Right lobe of liver (tissue), 6 donors: ENCODE measurements around the gene CERS6. TPM values are rescaled to one million over a fixed set of nuclear protein-coding genes. Genes with fewer than 3 reads are reported as not detected.
"Not testable (repeated sequence)": the region's sequence is repeated elsewhere in the genome, so short reads cannot be mapped to it uniquely, and the experiment has no call there.

Experiments used
- ATAC-seq, 4 donors: fragments of 200-7000 bp; cut with Tn5 transposase; one replicate each; pipeline ENCODE4 v1.9.1; 2020; ENCODE audit warnings: mild to moderate bottlenecking in 4 of 4, moderate library complexity in 4 of 4
- DNase-seq, 3 donors: peaks; one replicate each; pipeline ENCODE4 v3.0.0-alpha.2; 2020
- H3K27ac ChIP-seq, 3 donors: fragments of 200-600 bp; one replicate each; pipeline ENCODE4 v1.8.0; 2022
- H3K27me3 ChIP-seq, 2 donors: fragments of 200-600 bp; one replicate each; pipeline ENCODE4 v1.8.0; 2022
- H3K36me3 ChIP-seq, 4 donors: fragments of 200-600 bp; sonication (generic) in 1 of 4; one replicate each; pipeline versions ENCODE4 v1.5.1 to v1.8.0; 2017 to 2022; ENCODE audit warnings: control low read depth in 1 of 4
- H3K4me1 ChIP-seq, 4 donors: fragments of 200-600 bp; sonication (generic) in 1 of 4; one replicate each; pipeline versions ENCODE4 v1.5.1 to v1.8.0; 2017 to 2022; ENCODE audit warnings: control low read depth in 1 of 4
- H3K4me3 ChIP-seq, 3 donors: fragments of 200-600 bp; one replicate each; pipeline ENCODE4 v1.8.0; 2022
- H3K9me3 ChIP-seq, 4 donors: fragments of 200-600 bp; sonication (generic) in 1 of 4; one replicate each; pipeline versions ENCODE4 v1.5.1 to v1.8.0; 2017 to 2022; ENCODE audit warnings: control low read depth in 1 of 4
- CTCF ChIP-seq, 4 donors: fragments of 200-600 bp in 3 of 4; fragments of 450-650 bp in 1 of 4; IDR thresholded peaks; one replicate each; pipeline versions ENCODE4 v1.5.1 to v1.8.0; 2016 to 2022; ENCODE audit warnings: antibody characterized with exemption in 4 of 4, mild to moderate bottlenecking in 2 of 4
- POLR2A ChIP-seq: fragments of 450-650 bp; IDR thresholded peaks from one replicate; pipeline ENCODE4 v1.6.1; 2017; ENCODE audit warnings: antibody characterized with exemption, mild to moderate bottlenecking
- WGBS: methylation state at CpG from one replicate; pipeline ENCODE4 v1.1.6; 2018; ENCODE audit warnings: low coverage, low lambda C conversion rate; ENCODE audit not compliant: insufficient coverage; ENCODE audit errors: missing lambda C conversion rate; 5-methylcytosine and 5-hydroxymethylcytosine counted together
- intact Hi-C, 2 donors: fragments of 100-400 bp; cut with DNase I; formaldehyde crosslinking; loops; one replicate each; pipeline versions ENCODE4 v1.11.2 to v1.14.1; 2022
- total RNA-seq, 6 experiments: library from RNA; depleted of rRNA in 2 of 6; stranded (reverse); fragments of >200 nt in 2 of 6; fragmentation: NEBNext Ultra II Directional in 3 of 6; extraction: Animal tissue kit (Norgen Biotek cat#: 25700) in 3 of 6; gene quantifications; one replicate each; pipeline versions ENCODE4 v1.1.0 to v1.2.4, GENCODE V29; 2016 to 2023
- donor health status: DM: no; HTN: yes; CAD: no.
- donor health status: DM: no; HTN: no; CAD: no.
- donor health status: DM: no; HTN: no; CAD: no.
- donor health status: DM: no; HTN: yes; CAD: no.
- donor health status: DM: no; HTN: yes; CAD: no.

Gene CERS6
- total RNA-seq, 6 experiments from 2014 or later: 10.4 to 30.1 (median 15.6) TPM

- ATAC-seq (no peak), DNase-seq (no peak)
- intact Hi-C loops: no loop called here
- Histone ChIP-seq H3K36me3 (peaks cover 0 to 3% (median 0%) of the 10 kb centered on the region in 4 donors), H3K4me3 (no peak overlapping the region), H3K27ac (no peak overlapping the region), H3K4me1 (no peaks in the 10 kb centered on the region), H3K27me3 (no peaks in the 10 kb centered on the region), H3K9me3 (no peaks in the 10 kb centered on the region)
- TF ChIP-seq POLR2A (no peak), CTCF (IDR thresholded peaks at IDR 0.05) (no peak)
- WGBS: 44% methylated on average over 1 of the region's 1 CpG
These were observed 311.2 kb downstream of the CERS6 start for GRCh38 chr2:168767258-168767657.

GRCh38 chr2:168768357-168768756, 312.3 kb downstream of the CERS6 start:
- intact Hi-C loops: not testable (repeated sequence)

GRCh38 chr2:168770796-168771195, 314.7 kb downstream of the CERS6 start:
- ATAC-seq: no peak

More at GRCh38 chr2:168768357-168768756, 312.3 kb downstream of the CERS6 start:
- not testable (repeated sequence) for H3K27ac ChIP-seq, DNase-seq, H3K4me3 ChIP-seq, H3K27me3 ChIP-seq, H3K9me3 ChIP-seq, H3K36me3 ChIP-seq, ATAC-seq
- 100% methylated on average over 2 of the region's 6 CpGs for WGBS
- peaks cover 0 to 10% (median 1%) of the 10 kb centered on the region in 4 donors for H3K4me1 ChIP-seq

GRCh38 chr2:168772704-168773103, 316.6 kb downstream of the CERS6 start:
- intact Hi-C loops: loop anchor here in 1 of 2 donors (10.0 kb wide), 1 partner anchor 142 kb away; no protein-coding TSS in a partner anchor
- Histone ChIP-seq H3K27me3 (no peaks in the 10 kb centered on the region), H3K4me1 (peaks cover 0 to 12% (median 4%) of the 10 kb centered on the region in 4 donors), H3K9me3 (no peaks in the 10 kb centered on the region), H3K27ac (no peak overlapping the region), H3K36me3 (no peaks in the 10 kb centered on the region), H3K4me3 (no peak overlapping the region)
- ATAC-seq: peak; percentile 51 to 73 (median 54)
- DNase-seq: no peak
- 100% methylated on average over 1 of the region's 1 CpG for WGBS
- TF ChIP-seq POLR2A (no peak), CTCF (IDR thresholded peaks at IDR 0.05) (no peak)

More at GRCh38 chr2:168770796-168771195, 314.7 kb downstream of the CERS6 start:
- Histone ChIP-seq H3K27me3 (no peaks in the 10 kb centered on the region), H3K4me1 (peaks cover 0 to 12% (median 4%) of the 10 kb centered on the region in 4 donors), H3K4me3 (no peak overlapping the region), H3K9me3 (no peaks in the 10 kb centered on the region), H3K27ac (no peak overlapping the region), H3K36me3 (peaks cover 0 to 2% (median 0%) of the 10 kb centered on the region in 4 donors)
- 57% methylated on average over 1 of the region's 2 CpGs for WGBS
- TF ChIP-seq POLR2A: no peak
- no peak for TF ChIP-seq CTCF (IDR thresholded peaks at IDR 0.05)
- no peak for DNase-seq
- intact Hi-C loops: loop anchor here in 1 of 2 donors (10.0 kb wide), 1 partner anchor 144 kb away; no protein-coding TSS in a partner anchor

- ATAC-seq (no peak), DNase-seq (no peak)
- H3K27ac ChIP-seq: no peak overlapping the region
- H3K27me3 ChIP-seq: no peaks in the 10 kb centered on the region
- H3K4me1 ChIP-seq: peaks cover 0 to 12% (median 4%) of the 10 kb centered on the region in 4 donors
- intact Hi-C loops: loop anchor here in 1 of 2 donors (10.0 kb wide), 1 partner anchor 142 kb away; no protein-coding TSS in a partner anchor
- TF ChIP-seq CTCF (IDR thresholded peaks at IDR 0.05) (peak in 1 of 4 donors; percentile 2), POLR2A (no peak)
- H3K36me3 ChIP-seq: no peaks in the 10 kb centered on the region
- H3K4me3 ChIP-seq: no peak overlapping the region
- WGBS: 57% methylated on average over 2 of the region's 2 CpGs
- H3K9me3 ChIP-seq: no peaks in the 10 kb centered on the region
These were observed 317.1 kb downstream of the CERS6 start for GRCh38 chr2:168773128-168773527.
